Stimulated activated CD8-positive, alpha-beta memory T cell treated with anti-CD3 and anti-CD28 coated beads, Interleukin-15, amount 100 ng/mL, for 48 hours (primary cell): ENCODE results near the gene C4orf33.
"Not testable (repeated sequence)": the region's sequence is repeated elsewhere in the genome, so short reads cannot be mapped to it uniquely, and the experiment has no call there.

Experiments used
- DNase-seq, 2 donors: peaks; one replicate each; pipeline ENCODE4 v3.0.0-alpha.2; 2020; ENCODE audit warnings: low read depth in 2 of 2

The C4orf33 gene, protein sequence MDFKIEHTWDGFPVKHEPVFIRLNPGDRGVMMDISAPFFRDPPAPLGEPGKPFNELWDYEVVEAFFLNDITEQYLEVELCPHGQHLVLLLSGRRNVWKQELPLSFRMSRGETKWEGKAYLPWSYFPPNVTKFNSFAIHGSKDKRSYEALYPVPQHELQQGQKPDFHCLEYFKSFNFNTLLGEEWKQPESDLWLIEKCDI

GRCh38 chr4:129095811-129096454 is at the start of gene C4orf33:
TSS of gene C4orf33 (plus strand) at chr4:129096152. CDS start at chr4:129102611, 6,459 bp downstream.
- DNase-seq = peak; percentile 61 to 62

DNA sequence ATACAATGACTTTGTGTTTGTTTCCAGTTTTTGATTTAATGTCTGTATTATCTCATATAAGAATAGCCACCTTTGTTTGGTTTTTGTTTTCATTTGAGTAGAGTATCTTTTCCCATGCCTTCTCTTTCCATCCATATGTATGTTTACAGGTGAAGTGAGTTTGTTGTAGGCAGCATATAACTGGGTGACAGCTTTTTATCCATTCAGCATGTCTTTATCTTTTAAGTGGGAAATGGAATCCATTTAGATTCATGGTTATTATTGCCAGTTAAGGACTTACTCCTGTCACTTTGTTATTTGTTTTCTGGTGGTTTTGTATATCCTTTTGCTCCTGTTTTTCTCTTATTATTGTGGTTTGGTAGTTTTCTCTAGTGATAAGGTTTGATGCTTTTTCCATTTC is 36.9 kb upstream of the C4orf33 start:
- DNase-seq = no peak

GRCh38 chr4:129062580-129062979 is 33.4 kb upstream of the C4orf33 start:
- no peak for DNase-seq

DNA sequence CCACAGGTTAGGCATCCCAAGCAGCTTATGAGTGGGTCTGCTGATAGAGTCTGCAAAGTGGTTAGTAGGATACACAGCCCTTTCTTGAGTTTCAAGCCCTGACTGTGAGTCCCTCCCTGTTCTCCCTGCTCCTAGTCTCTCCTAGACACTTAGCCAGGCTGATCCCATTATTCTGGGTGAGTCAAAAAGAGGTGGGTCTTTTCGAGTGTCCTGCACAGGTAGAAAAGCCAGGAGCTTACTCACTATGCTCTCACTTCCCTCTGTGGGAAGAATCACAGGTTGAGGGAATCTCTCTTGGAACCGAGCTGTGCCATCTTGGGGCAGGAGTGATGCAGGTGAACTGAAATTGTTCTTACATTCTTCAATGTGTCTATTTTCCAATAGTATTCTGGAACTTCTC is 32.3 kb upstream of the C4orf33 start:
- no peak for DNase-seq

DNA sequence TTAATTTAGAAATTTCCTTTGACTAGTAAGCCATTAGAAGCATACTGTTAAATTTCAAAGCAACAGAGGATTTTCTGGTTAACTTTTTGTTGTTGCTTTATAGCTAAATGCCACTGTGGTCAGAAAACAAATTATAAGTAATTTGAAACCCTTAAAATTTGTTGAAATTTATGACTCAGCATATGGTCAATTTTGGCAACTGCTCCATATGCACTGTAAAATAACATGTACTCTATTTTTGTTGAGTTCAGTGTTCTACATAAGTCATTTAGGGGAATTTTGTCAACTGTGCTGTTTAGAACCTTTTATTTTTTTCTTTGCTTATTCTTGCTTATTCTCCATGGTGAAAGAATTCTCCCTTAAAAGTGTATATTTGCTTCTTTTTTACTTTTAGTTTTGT is 31.2 kb upstream of the C4orf33 start:
- no peak for DNase-seq

DNA sequence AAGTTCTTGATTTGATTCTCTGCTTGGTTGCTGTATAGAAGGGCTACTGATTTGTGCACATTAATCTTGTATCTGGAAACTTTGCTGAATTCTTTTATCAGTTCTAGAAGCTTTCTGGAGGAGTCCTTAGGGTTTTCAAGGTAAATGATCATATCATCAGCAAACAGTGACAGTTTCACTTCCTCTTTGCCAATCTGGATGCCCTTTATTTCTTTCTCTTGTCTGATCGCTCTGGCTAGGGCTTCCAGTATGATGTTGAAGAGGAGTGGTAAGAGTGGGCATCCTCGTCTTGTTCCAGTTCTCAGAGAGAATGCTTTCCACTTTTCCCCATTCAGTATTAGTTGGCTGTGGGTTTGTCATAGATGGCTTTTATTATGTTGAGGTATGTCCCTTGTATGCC is 26.4 kb upstream of the C4orf33 start:
- not testable (repeated sequence) for DNase-seq

- DNase-seq = no peak
Observed at GRCh38 chr4:129077326-129077725, 18.6 kb upstream of the C4orf33 start.

- DNase-seq = no peak
Observed at GRCh38 chr4:129080129-129080528, 15.8 kb upstream of the C4orf33 start.

DNA sequence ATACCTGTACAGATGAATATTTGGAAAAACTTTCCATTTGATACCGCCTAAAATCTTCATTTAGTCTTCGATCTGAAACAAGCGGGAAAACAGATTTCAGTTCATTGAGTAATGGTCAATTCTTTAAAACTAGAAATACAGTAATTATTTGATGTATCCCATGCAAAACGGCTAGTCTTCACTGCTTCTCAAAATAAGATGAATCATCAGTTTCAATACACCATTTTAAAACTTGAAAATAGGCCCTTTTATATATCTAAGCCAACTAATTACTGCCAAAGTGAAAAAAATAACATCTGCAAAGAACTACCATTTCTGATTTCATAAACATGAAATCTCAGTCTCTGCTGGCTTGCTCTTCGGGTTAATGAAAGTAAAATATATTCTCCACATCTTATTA is 13.7 kb upstream of the C4orf33 start:
- DNase-seq = no peak

DNA sequence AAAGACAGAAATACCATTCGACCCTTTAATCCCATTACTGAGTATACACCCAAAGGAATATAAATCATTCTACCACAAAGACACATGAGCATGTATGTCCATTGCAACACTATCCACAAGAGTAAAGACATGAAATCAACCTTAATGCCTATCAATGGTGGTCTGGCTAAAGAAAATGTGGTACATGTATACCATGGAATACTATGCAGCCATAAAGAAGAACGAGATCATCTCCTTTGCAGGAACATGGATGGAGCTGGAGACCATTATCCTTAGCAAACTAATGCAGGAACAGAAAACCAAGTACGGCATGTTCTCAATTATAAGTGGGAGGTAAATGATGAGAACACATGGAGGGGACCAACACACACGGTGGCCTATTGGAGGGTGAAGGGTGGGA is 10.5 kb upstream of the C4orf33 start:
- no peak for DNase-seq

DNA sequence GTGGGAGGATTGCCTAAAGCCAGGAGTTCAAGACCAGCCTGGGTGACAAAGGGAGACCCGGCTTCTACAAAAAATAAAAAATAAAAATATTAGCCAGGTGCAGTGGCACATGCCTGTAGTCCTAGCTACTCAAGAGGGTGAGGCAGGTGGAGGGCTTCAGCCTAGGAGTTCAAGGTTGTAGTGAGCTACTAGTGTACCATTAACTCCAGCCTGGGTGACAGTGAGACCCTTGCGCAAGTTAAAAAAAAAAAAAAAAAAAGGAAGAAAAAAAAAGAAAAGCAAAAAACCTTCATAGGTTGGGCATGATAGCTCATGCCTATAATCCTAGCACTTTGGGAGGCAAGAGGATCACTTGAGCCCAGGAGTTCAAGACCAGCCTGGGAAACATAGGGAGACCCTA is 8.4 kb upstream of the C4orf33 start:
- no peak for DNase-seq

DNA sequence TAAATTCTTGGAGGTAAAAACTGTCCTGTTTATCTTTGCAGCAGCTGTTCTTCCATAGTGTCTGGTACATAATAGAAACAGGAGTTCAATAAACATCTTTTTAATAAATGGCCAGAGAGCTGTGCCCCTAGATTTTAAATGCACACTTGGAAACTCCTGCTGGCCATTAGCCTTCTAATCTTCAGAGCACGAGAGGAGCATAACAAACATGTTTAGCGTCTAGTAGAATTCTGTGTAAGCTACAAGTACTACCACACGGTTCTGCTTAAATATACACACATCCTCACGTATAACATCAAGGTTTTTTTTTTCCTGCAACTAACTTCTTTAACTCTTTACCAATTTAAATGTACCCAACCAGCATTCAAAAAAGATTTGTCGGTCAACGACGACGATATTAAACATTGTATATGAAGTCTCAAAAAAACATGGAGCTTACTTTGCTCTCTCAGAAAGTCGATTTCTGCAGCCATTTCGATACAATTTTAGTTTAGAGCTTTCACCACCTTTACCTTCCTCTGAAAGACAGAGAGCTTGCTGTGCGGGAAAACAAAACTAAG is 3.2 kb upstream of the C4orf33 start:
- DNase-seq = no peak

DNA sequence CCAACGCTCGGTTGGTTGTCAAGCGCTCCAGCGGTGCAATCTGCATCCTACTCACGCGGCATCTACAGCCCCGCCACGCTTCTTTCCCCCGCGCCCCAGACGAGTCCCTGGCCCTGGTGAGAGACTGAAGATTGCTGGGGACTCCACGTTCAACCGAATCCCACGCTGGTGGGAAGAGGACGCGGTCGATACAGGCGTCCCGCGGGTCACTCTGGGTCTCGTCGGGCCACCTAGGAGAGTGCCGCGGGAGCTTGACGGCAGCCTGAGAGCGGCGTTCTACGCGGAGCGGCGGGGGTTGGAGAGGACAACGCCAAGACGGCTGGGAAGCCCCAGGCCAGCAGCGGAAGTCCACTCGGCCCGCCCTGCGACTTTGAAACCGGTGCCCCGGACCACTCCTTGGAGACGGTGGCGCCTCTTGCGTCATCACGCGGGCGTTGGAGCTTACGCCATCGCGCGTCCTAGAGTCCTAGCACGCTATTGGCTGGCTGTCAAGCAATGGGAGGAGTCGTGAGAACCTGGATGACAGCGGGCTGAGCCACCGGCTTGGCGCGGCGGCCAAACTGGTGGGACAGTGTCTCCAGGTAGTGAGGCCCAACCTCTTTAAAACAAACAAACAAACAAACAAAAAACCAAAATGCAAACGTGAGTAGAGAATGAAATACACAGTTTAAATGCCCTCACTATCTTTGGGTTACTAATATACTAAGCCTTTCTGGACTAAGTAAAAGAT is 2.6 kb upstream of the C4orf33 start, which contains the start of gene SCLT1:
Gene SCLT1, minus strand, starts transcription at position 349 of the 730 bp plus-strand sequence. CDS start 436 bp downstream, outside the sequence.
- DNase-seq = peak; percentile 94 to 96

GRCh38 chr4:129094347-129094746 is 1.6 kb upstream of the C4orf33 start:
- DNase-seq = no peak

GRCh38 chr4:129098531-129099001 is 2.6 kb downstream of the C4orf33 start:
- no peak for DNase-seq

DNA sequence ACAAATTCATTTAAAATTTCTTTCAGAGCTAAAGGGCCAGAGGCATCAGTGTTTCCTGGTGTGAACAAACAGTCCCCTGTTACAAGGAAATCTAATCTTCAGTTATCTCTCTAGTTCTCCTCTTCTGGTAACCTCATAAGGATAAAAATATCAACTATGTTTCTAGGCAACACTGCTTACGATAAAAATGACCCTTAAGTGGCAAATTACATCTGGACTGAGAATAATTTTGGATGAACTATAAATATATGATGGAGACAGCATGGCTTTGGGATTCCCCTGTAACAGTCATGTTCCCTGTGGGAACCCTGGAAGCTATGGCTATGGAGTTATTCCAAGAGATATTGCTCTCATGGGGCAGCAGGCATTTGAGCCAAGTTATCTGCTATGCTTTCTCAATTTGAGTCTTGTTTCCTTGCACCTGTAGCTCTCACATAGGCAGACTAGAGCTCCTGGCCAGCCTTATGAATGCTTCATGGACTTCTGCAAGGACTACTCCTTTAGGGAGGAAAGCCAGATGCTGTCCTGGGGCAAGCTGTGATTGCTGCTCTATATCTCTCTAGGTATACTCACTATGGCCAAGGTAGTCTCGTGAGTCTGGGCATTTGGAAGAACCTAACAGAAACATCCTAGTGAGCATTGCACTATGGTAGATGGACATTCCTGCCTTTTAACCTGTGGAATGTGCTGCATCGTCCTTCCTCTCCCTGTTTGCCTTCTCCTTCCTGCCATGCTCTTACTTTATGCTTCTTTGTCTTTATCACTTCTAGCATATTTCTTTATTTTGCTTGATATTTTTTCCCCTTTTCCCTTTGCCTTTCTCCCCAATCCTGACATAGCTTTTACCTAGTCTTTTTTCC is 14.2 kb downstream of the C4orf33 start:
- DNase-seq = no peak

DNA sequence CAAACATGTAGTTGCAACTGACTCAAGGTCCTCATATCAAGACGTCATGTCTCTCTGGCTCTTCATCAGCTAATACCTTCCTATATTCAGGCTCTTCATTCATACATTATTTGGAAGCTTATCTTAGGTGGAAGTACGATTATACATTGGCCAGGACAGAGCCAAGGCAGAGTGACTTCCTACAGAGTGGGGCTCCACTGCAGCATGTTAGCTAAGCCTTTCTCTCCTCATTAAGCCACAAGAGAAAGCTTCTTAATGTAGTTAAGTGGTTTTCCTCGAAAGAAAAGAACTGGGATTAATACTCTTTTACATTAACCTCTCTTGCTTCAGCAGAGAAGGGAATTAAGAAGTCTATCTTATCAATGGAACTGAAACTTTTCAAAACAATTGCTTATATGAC is 15.0 kb downstream of the C4orf33 start:
- no peak for DNase-seq

DNA sequence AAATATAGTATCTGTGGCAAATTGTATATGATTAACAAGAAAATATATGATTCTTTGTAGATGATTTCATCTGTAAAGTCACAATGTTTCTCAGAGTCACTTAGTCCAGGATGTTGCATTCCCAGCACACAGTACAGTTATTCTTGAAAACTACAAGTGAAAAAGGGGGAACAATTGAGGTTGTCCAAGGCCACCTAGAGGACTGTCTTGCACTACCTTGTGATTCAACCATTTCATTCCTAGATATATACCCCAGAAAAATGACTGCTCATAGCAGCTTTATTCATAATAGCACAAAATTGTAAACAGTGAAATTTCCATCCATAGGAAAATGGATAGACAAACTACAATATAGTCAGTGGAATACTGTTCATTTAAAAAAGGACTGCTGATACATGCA is 16.0 kb downstream of the C4orf33 start:
- DNase-seq = no peak

DNA sequence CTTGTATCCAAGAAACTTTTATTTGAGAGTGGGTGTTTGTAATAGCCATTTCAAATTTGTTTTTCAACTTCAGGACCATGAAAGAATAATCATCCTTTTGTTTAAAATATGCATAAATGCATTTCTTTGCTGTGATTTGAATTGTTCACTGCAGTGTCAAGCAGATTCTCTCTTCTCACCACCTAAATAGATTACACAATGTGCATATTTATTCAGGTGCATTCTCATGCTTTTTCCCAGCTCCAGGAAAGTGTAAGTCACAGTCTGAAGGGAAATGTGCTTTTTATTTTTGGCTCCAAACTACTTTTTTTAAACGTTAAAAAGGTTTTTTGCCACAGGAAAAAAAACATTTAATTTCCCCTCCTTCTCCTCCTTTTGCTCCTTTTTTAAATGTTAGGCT is 17.5 kb downstream of the C4orf33 start:
- DNase-seq = no peak

DNA sequence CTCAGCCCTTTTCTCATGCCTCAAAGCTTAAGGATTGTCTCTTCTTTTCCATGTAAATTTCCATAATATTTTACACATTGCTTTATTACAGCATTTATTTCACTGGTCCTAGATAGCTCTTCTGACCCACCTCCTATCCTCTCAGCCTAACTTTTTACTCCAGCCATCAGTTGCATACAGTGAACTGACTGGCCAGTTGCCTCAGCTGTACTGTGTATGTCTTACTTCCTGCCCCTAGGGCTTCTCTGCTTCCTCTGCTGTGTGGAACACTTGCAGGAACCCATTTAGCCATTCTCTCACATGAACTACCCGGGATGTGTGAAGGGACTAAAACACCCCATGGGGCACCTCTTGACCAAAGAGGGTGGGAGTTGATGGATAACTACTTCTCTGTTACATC is 18.0 kb downstream of the C4orf33 start:
- DNase-seq = no peak

- no peak for DNase-seq
Observed at GRCh38 chr4:129117705-129118104, 21.8 kb downstream of the C4orf33 start.

DNA sequence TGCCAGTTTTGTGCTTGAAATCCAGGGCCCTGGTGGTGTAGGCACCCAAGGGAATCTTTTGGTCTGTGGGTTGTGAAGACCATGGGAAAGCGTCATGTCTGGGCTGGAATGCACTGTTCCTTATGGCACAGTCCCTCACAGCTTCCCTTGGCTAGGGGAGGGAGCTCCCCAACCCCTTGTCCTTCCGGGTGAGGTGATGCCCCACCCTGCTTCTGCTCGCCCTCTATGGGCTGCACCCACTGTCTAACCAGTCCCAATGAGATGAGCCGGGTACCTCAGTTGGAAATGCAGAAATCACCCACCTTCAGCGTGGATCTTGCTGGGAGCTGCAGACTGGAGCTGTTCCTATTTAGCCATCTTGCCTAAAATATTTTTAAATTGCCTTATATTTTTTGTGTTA is 30.7 kb downstream of the C4orf33 start:
- DNase-seq = not testable (repeated sequence)
